Activated T-helper 2 cell treated with anti-CD3 and anti-CD28 coated beads, Interferon-gamma antibody, Interleukin-2, Interleukin-4, amounts not matched to agents 10 μg/mL and 5 μg/mL and 100 μg/mL, durations not matched to agents 14 hours and 24 hours and 36 hours (primary cell): ENCODE data around the gene CCDC190. TPM values are rescaled to one million over a fixed set of nuclear protein-coding genes. Genes with fewer than 3 reads are reported as not detected.
"Not testable (repeated sequence)": the region's sequence is repeated elsewhere in the genome, so short reads cannot be mapped to it uniquely, and the experiment has no call there.

Source experiments
- DNase-seq: peaks from one replicate; pipeline ENCODE4 v3.0.0; 2021; ENCODE audit warnings: low spot score
- H3K27ac Mint-ChIP-seq: one replicate; pipeline ENCODE4 v1.8.0; 2021; ENCODE audit warnings: mixed read lengths
- H3K27me3 Mint-ChIP-seq: one replicate; pipeline ENCODE4 v1.8.0; 2021; ENCODE audit warnings: low read depth, mixed read lengths
- H3K36me3 Mint-ChIP-seq: one replicate; pipeline ENCODE4 v1.8.0; 2021; ENCODE audit warnings: low read depth, mixed read lengths
- H3K4me1 Mint-ChIP-seq: one replicate; pipeline ENCODE4 v1.8.0; 2021; ENCODE audit warnings: low read depth, mixed read lengths
- H3K4me3 Mint-ChIP-seq: one replicate; pipeline ENCODE4 v1.8.0; 2021; ENCODE audit warnings: low read depth, mild to moderate bottlenecking, moderate library complexity, mixed read lengths
- H3K9me3 Mint-ChIP-seq: one replicate; pipeline ENCODE4 v1.8.0; 2021; ENCODE audit warnings: mixed read lengths
- intact Hi-C: fragments of 100-400 bp; cut with micrococcal nuclease; formaldehyde crosslinking; loops from one replicate; pipeline ENCODE4 v1.15.1; 2023
- total RNA-seq: library from RNA; stranded (reverse); gene quantifications from 2 replicates; pipeline ENCODE4 v1.2.3, GENCODE V29; 2022

CCDC190 gene
- total RNA-seq, 1 donor from 2014 or later, result not detected

GRCh38 chr1:162871417-162871816, 10.4 kb upstream of the CCDC190 start:
- H3K36me3 Mint-ChIP-seq, H3K4me3 Mint-ChIP-seq, H3K9me3 Mint-ChIP-seq, intact Hi-C loops, H3K27ac Mint-ChIP-seq, DNase-seq, H3K4me1 Mint-ChIP-seq: not testable (repeated sequence)
- H3K27me3 Mint-ChIP-seq, result peaks cover 25% of the 10 kb centered on the region

- no peak for DNase-seq
- peaks cover 16% of the 10 kb centered on the region for H3K27me3 Mint-ChIP-seq
- H3K4me1 Mint-ChIP-seq, result no peaks in the 10 kb centered on the region
- no peak overlapping the region for H3K4me3 Mint-ChIP-seq
- no peak overlapping the region for H3K27ac Mint-ChIP-seq
- H3K9me3 Mint-ChIP-seq, result no peaks in the 10 kb centered on the region
- no peaks in the 10 kb centered on the region for H3K36me3 Mint-ChIP-seq
- intact Hi-C loops, result no loop called here
Measured at GRCh38 chr1:162868972-162869371, 8.0 kb upstream of the CCDC190 start.

- H3K27me3 Mint-ChIP-seq, result peaks cover 21% of the 10 kb centered on the region
- H3K4me3 Mint-ChIP-seq, result no peak overlapping the region
- H3K4me1 Mint-ChIP-seq, result no peaks in the 10 kb centered on the region
- no peak overlapping the region for H3K27ac Mint-ChIP-seq
- no peak for DNase-seq
- intact Hi-C loops, result no loop called here
- no peaks in the 10 kb centered on the region for H3K9me3 Mint-ChIP-seq
- H3K36me3 Mint-ChIP-seq, result no peaks in the 10 kb centered on the region
Measured at GRCh38 chr1:162861625-162862024, 650 bp upstream of the CCDC190 start.

- Mint-ChIP-seq H3K27ac (no peak overlapping the region), H3K4me1 (no peaks in the 10 kb centered on the region), H3K4me3 (no peak overlapping the region), H3K27me3 (peaks cover 27% of the 10 kb centered on the region), H3K36me3 (no peaks in the 10 kb centered on the region), H3K9me3 (no peaks in the 10 kb centered on the region)
- DNase-seq, result no peak
- intact Hi-C loops, result no loop called here
Measured at GRCh38 chr1:162859191-162859590, 1.8 kb downstream of the CCDC190 start.

GRCh38 chr1:162857850-162858249, 3.1 kb downstream of the CCDC190 start:
- intact Hi-C loops, result no loop called here
- Mint-ChIP-seq H3K27ac (no peak overlapping the region), H3K27me3 (peaks cover 25% of the 10 kb centered on the region), H3K9me3 (no peaks in the 10 kb centered on the region), H3K4me3 (no peak overlapping the region), H3K36me3 (no peaks in the 10 kb centered on the region), H3K4me1 (no peaks in the 10 kb centered on the region)
- DNase-seq, result no peak

GRCh38 chr1:162856260-162856659, 4.7 kb downstream of the CCDC190 start:
- DNase-seq, result no peak
- H3K4me1 Mint-ChIP-seq, result no peaks in the 10 kb centered on the region
- H3K9me3 Mint-ChIP-seq, result no peaks in the 10 kb centered on the region
- intact Hi-C loops, result no loop called here
- peaks cover 20% of the 10 kb centered on the region for H3K27me3 Mint-ChIP-seq
- no peak overlapping the region for H3K4me3 Mint-ChIP-seq
- H3K27ac Mint-ChIP-seq, result no peak overlapping the region
- no peaks in the 10 kb centered on the region for H3K36me3 Mint-ChIP-seq

GRCh38 chr1:162855461-162856150, 5.4 kb downstream of the CCDC190 start:
- Mint-ChIP-seq H3K4me1 (no peaks in the 10 kb centered on the region), H3K36me3 (no peaks in the 10 kb centered on the region), H3K27ac (no peak overlapping the region), H3K27me3 (peaks cover 19% of the 10 kb centered on the region), H3K9me3 (no peaks in the 10 kb centered on the region), H3K4me3 (no peak overlapping the region)
- DNase-seq, result no peak
- intact Hi-C loops, result no loop called here

- no peak overlapping the region for H3K27ac Mint-ChIP-seq
- intact Hi-C loops, result loop anchor here (1.0 kb wide), 1 partner anchor 462 kb away; no protein-coding TSS in a partner anchor
- no peaks in the 10 kb centered on the region for H3K4me1 Mint-ChIP-seq
- no peaks in the 10 kb centered on the region for H3K9me3 Mint-ChIP-seq
- H3K27me3 Mint-ChIP-seq, result peaks cover 14% of the 10 kb centered on the region
- H3K4me3 Mint-ChIP-seq, result no peak overlapping the region
- no peaks in the 10 kb centered on the region for H3K36me3 Mint-ChIP-seq
- DNase-seq, result peak; percentile 12
Measured at GRCh38 chr1:162854245-162854882, 6.6 kb downstream of the CCDC190 start.

GRCh38 chr1:162851341-162851740, 9.6 kb downstream of the CCDC190 start:
- Mint-ChIP-seq H3K4me1 (no peaks in the 10 kb centered on the region), H3K4me3 (no peak overlapping the region), H3K36me3 (no peaks in the 10 kb centered on the region), H3K9me3 (no peaks in the 10 kb centered on the region), H3K27me3 (peaks cover 7% of the 10 kb centered on the region), H3K27ac (no peak overlapping the region)
- no peak for DNase-seq
- intact Hi-C loops, result no loop called here

- no peak for DNase-seq
- H3K9me3 Mint-ChIP-seq, result no peaks in the 10 kb centered on the region
- no peaks in the 10 kb centered on the region for H3K36me3 Mint-ChIP-seq
- no peak overlapping the region for H3K4me3 Mint-ChIP-seq
- no peaks in the 10 kb centered on the region for H3K4me1 Mint-ChIP-seq
- H3K27ac Mint-ChIP-seq, result no peak overlapping the region
- intact Hi-C loops, result loop anchor here (2.0 kb wide), 1 partner anchor 325 kb away; no protein-coding TSS in a partner anchor
- H3K27me3 Mint-ChIP-seq, result peaks cover 10% of the 10 kb centered on the region
Measured at GRCh38 chr1:162849711-162850110, 11.3 kb downstream of the CCDC190 start.

GRCh38 chr1:162847839-162848453, 13.0 kb downstream of the CCDC190 start:
- Mint-ChIP-seq H3K27ac (no peak overlapping the region), H3K36me3 (no peaks in the 10 kb centered on the region), H3K9me3 (no peaks in the 10 kb centered on the region), H3K4me3 (no peak overlapping the region), H3K27me3 (peaks cover 13% of the 10 kb centered on the region), H3K4me1 (no peaks in the 10 kb centered on the region)
- intact Hi-C loops, result loop anchor here (2.0 kb wide), 1 partner anchor 327 kb away; no protein-coding TSS in a partner anchor
- DNase-seq, result peak; percentile 55

GRCh38 chr1:162846256-162847212, 14.4 kb downstream of the CCDC190 start:
- H3K36me3 Mint-ChIP-seq, result no peaks in the 10 kb centered on the region
- no peaks in the 10 kb centered on the region for H3K9me3 Mint-ChIP-seq
- peaks cover 10% of the 10 kb centered on the region for H3K27me3 Mint-ChIP-seq
- no peak for DNase-seq
- no peak overlapping the region for H3K4me3 Mint-ChIP-seq
- H3K27ac Mint-ChIP-seq, result no peak overlapping the region
- no peaks in the 10 kb centered on the region for H3K4me1 Mint-ChIP-seq
- intact Hi-C loops, result no loop called here
